IMR-90 (cell line): ENCODE data around the gene LRP1B. TPM values are rescaled to one million over a fixed set of nuclear protein-coding genes. Genes with fewer than 3 reads are reported as not detected.

Experiments used
- ATAC-seq: fragments of 200-7000 bp; cut with Tn5 transposase; 2 replicates; pipeline ENCODE4 v1.9.1; 2020; ENCODE audit warnings: low read depth, mild to moderate bottlenecking, moderate library complexity
- BruUV-seq: library from RNA; stranded (reverse); fragments of 400-500 nt; replicated peaks from 2 replicates; lab custom pipeline; 2021; lab: Mats Ljungman, UMichigan
- CTCF ChIA-PET: fragments of 300-600 bp; formaldehyde crosslinking; extraction: SDS; loops from one replicate; lab custom pipeline; 2021; ENCODE audit warnings: antibody characterized with exemption; lab: Yijun Ruan, JAX
- POLR2A ChIA-PET: fragments of 300-600 bp; sonication (Branson Sonifier 250); formaldehyde crosslinking; loops from one replicate; lab custom pipeline; 2022; ENCODE audit warnings: antibody characterized with exemption; ENCODE audit not compliant: unreplicated experiment; lab: Charles Lee
- DNase-seq: peaks from one replicate; pipeline ENCODE4 v3.0.0; 2013
- H2AFZ ChIP-seq: replicated peaks from 2 replicates; pipeline ENCODE3; 2013; ENCODE audit warnings: low read length, mild to moderate bottlenecking; ENCODE audit not compliant: poor library complexity
- H2AK5ac ChIP-seq: 2 replicates; pipeline ENCODE4 v1.6.1; 2013; ENCODE audit warnings: low read depth, low read length, inconsistent platforms
- H2AK9ac ChIP-seq: replicated peaks from 2 replicates; pipeline ENCODE3; 2013; ENCODE audit warnings: mild to moderate bottlenecking, low read depth, low read length, moderate library complexity; ENCODE audit not compliant: poor library complexity
- H2BK120ac ChIP-seq: 2 replicates; pipeline ENCODE4 v1.6.1; 2013; ENCODE audit warnings: low read depth, low read length, inconsistent platforms
- H2BK15ac ChIP-seq: 3 replicates; pipeline ENCODE4 v1.6.1; 2013; ENCODE audit warnings: low read depth, low read length, inconsistent platforms
- H2BK20ac ChIP-seq: 2 replicates; pipeline ENCODE4 v1.6.1; 2013; ENCODE audit warnings: low read depth, mild to moderate bottlenecking, inconsistent platforms, low read length, moderate library complexity
- H2BK5ac ChIP-seq: 2 replicates; pipeline ENCODE4 v1.6.1; 2013; ENCODE audit warnings: mild to moderate bottlenecking, low read depth, low read length, inconsistent platforms; ENCODE audit not compliant: poor library complexity, severe bottlenecking
- H3K14ac ChIP-seq: replicated peaks from 2 replicates; pipeline ENCODE4 v1.6.1; 2013; ENCODE audit warnings: low read depth, low read length, inconsistent platforms
- H3K18ac ChIP-seq: 2 replicates; pipeline ENCODE4 v1.6.1; 2013; ENCODE audit warnings: low read depth, low read length, control low read depth
- H3K23ac ChIP-seq: 2 replicates; pipeline ENCODE4 v1.6.1; 2013; ENCODE audit warnings: low read depth, low read length, inconsistent platforms
- H3K27ac ChIP-seq: 2 replicates; pipeline ENCODE4 v1.5.1; 2013; ENCODE audit warnings: mild to moderate bottlenecking, control low read depth, low read length; ENCODE audit not compliant: insufficient read depth
- H3K27me3 ChIP-seq: 2 replicates; pipeline ENCODE4 v1.6.1; 2013; ENCODE audit warnings: low read length; ENCODE audit not compliant: control insufficient read depth, insufficient read depth
- H3K36me3 ChIP-seq: 2 replicates; pipeline ENCODE4 v1.6.1; 2013; ENCODE audit warnings: low read length, mixed read lengths; ENCODE audit not compliant: control insufficient read depth, insufficient read depth
- H3K4ac ChIP-seq: 2 replicates; pipeline ENCODE4 v1.6.1; 2013; ENCODE audit warnings: low read depth, low read length, inconsistent platforms
- H3K4me1 ChIP-seq: 2 replicates; pipeline ENCODE4 v1.6.1; 2013; ENCODE audit warnings: low read length, mixed read lengths; ENCODE audit not compliant: control insufficient read depth, insufficient read depth
- H3K4me2 ChIP-seq: 2 replicates; pipeline ENCODE4 v1.6.1; 2013; ENCODE audit warnings: low read depth, mild to moderate bottlenecking, control low read depth, low read length, moderate library complexity
- H3K4me3 ChIP-seq: 2 replicates; pipeline ENCODE4 v1.5.1; 2013; ENCODE audit warnings: low read depth, mild to moderate bottlenecking, control low read depth, low read length, moderate library complexity; ENCODE audit not compliant: insufficient read depth
- H3K56ac ChIP-seq: 2 replicates; pipeline ENCODE4 v1.6.1; 2013; ENCODE audit warnings: low read length, inconsistent platforms; ENCODE audit not compliant: insufficient read depth; ENCODE audit errors: extremely low read depth
- H3K79me1 ChIP-seq, 2 experiments: 2 replicates each; pipeline ENCODE4 v1.6.1; 2013; ENCODE audit warnings: low read length in 2 of 2, inconsistent platforms in 1 of 2, low read depth in 1 of 2
- H3K9ac ChIP-seq: 2 replicates; pipeline ENCODE4 v1.6.1; 2013; ENCODE audit warnings: low read depth, low read length, control low read depth
- H3K9me1 ChIP-seq: 2 replicates; pipeline ENCODE4 v1.6.1; 2013; ENCODE audit warnings: low read length, inconsistent platforms; ENCODE audit not compliant: insufficient read depth
- H3K9me3 ChIP-seq: 2 replicates; pipeline ENCODE4 v1.6.1; 2013; ENCODE audit warnings: low read length; ENCODE audit not compliant: control insufficient read depth, insufficient read depth
- H4K20me1 ChIP-seq: 2 replicates; pipeline ENCODE4 v1.6.1; 2013; ENCODE audit warnings: low read length, inconsistent platforms; ENCODE audit not compliant: insufficient read depth
- H4K5ac ChIP-seq: 2 replicates; pipeline ENCODE4 v1.6.1; 2013; ENCODE audit warnings: mild to moderate bottlenecking, low read depth, low read length, control low read depth
- H4K8ac ChIP-seq, 2 experiments: 2 replicates each; pipeline ENCODE4 v1.6.1; 2013; ENCODE audit warnings: low read depth in 2 of 2, low read length in 2 of 2, control low read depth in 1 of 2, inconsistent platforms in 1 of 2
- H4K91ac ChIP-seq: 2 replicates; pipeline ENCODE4 v1.6.1; 2013; ENCODE audit warnings: low read depth, low read length, inconsistent platforms; ENCODE audit not compliant: insufficient read depth
- BHLHE40 ChIP-seq: fragments of 150-350 bp; IDR thresholded peaks from 2 replicates; pipeline ENCODE4 v1.6.1; 2016; ENCODE audit warnings: mild to moderate bottlenecking, low read depth, low read length
- CEBPB ChIP-seq: IDR thresholded peaks from 2 replicates; pipeline ENCODE4 v1.6.1; 2012; ENCODE audit warnings: low read depth, low read length, improper control_type of control experiment
- CHD1 ChIP-seq: IDR thresholded peaks from 2 replicates; pipeline ENCODE4 v1.6.1; 2012; ENCODE audit warnings: low read depth, low read length, improper control_type of control experiment
- FOS ChIP-seq: fragments of 150-350 bp; IDR thresholded peaks from 2 replicates; pipeline ENCODE4 v1.6.1; 2016; ENCODE audit warnings: low read depth, low read length
- MAFK ChIP-seq: IDR thresholded peaks from 2 replicates; pipeline ENCODE4 v1.6.1; 2012; ENCODE audit warnings: low read depth, low read length, improper control_type of control experiment
- MAZ ChIP-seq: IDR thresholded peaks from 2 replicates; pipeline ENCODE4 v1.6.1; 2012; ENCODE audit warnings: low read depth, mild to moderate bottlenecking, low read length, improper control_type of control experiment, moderate library complexity, borderline replicate concordance
- MXI1 ChIP-seq: IDR thresholded peaks from 2 replicates; pipeline ENCODE4 v1.6.1; 2012; ENCODE audit warnings: low read depth, mild to moderate bottlenecking, low read length, moderate library complexity, borderline replicate concordance
- NFE2L2 ChIP-seq: fragments of 150-350 bp; IDR thresholded peaks from 2 replicates; pipeline ENCODE4 v1.6.1; 2016; ENCODE audit warnings: low read depth, mild to moderate bottlenecking, low read length
- POLR2A ChIP-seq: IDR thresholded peaks from 2 replicates; pipeline ENCODE4 v1.6.1; 2012; ENCODE audit warnings: mild to moderate bottlenecking, low read depth, low read length
- RAD21 ChIP-seq: IDR thresholded peaks from 2 replicates; pipeline ENCODE4 v1.6.1; 2012; ENCODE audit warnings: low read length, improper control_type of control experiment
- RCOR1 ChIP-seq: IDR thresholded peaks from 2 replicates; pipeline ENCODE4 v1.6.1; 2012; ENCODE audit warnings: mild to moderate bottlenecking, low read length, improper control_type of control experiment; ENCODE audit not compliant: insufficient replicate concordance
- RFX5 ChIP-seq: IDR thresholded peaks from 2 replicates; pipeline ENCODE4 v1.8.0; 2012; ENCODE audit warnings: low read depth, mild to moderate bottlenecking, low read length, moderate library complexity
- SMC3 ChIP-seq: fragments of 150-350 bp; IDR thresholded peaks from 2 replicates; pipeline ENCODE4 v1.6.1; 2016; ENCODE audit warnings: low read depth, mild to moderate bottlenecking, antibody characterized with exemption, low read length, moderate library complexity
- WGBS, 2 experiments: methylation state at CpG; one replicate each; pipeline versions ENCODE4 v1.1.5 to v1.1.7; 2013; ENCODE audit warnings: missing lambda C conversion rate in 2 of 2; ENCODE audit not compliant: insufficient read length in 1 of 2; ENCODE audit errors: extremely low coverage in 2 of 2; 5-methylcytosine and 5-hydroxymethylcytosine counted together
- dilution Hi-C: fragments of 300-500 bp; cut with HindIII; formaldehyde crosslinking; loops from one replicate; pipeline ENCODE4 v1.14.3; 2018; ENCODE audit warnings: low sequenced_read_pairs; ENCODE audit not compliant: unreplicated experiment
- in situ Hi-C: fragments of 300-500 bp; cut with MboI; formaldehyde crosslinking; loops from 3 replicates; pipeline ENCODE4 v1.14.3; 2019; ENCODE audit warnings: low sequenced_read_pairs, inconsistent platforms, mixed read lengths
- intact Hi-C: fragments of 100-400 bp; cut with micrococcal nuclease; formaldehyde crosslinking; loops from 2 replicates; pipeline ENCODE4 v1.10.0; 2022
- polyA plus RNA-seq, 3 experiments: library from polyadenylated mRNA; depleted of rRNA; stranded (reverse); fragments of >200 nt; gene quantifications; 2 replicates each; pipeline ENCODE4 v1.2.3, GENCODE V29; 2012; ENCODE audit warnings: low replicate concordance in 1 of 3
- total RNA-seq: library from RNA; depleted of rRNA; stranded (reverse); fragments of >200 nt; gene quantifications from 2 replicates; pipeline ENCODE4 v1.2.3, GENCODE V29; 2012
- TF ChIP-seq, protein P1 (sequence below): fragments of 150-350 bp; IDR thresholded peaks from 2 replicates; pipeline ENCODE4 v1.6.1; 2016; ENCODE audit warnings: low read depth, mild to moderate bottlenecking, low read length, moderate library complexity, borderline replicate concordance
- TF ChIP-seq, protein P2 (sequence below): fragments of 150-350 bp; IDR thresholded peaks from 2 replicates; pipeline ENCODE4 v1.6.1; 2017; ENCODE audit warnings: mild to moderate bottlenecking, antibody characterized with exemption, low read length, low read depth
- TF ChIP-seq, protein P3 (sequence below): conservative IDR thresholded peaks from 2 replicates; pipeline ENCODE4 v1.5.1; 2012; ENCODE audit warnings: mild to moderate bottlenecking, low read depth, low read length, improper control_type of control experiment

Gene LRP1B
- total and polyA plus RNA-seq, 2 of the 4 experiments (the other 2 are of a cell fraction) = under 0.01 to 0.02 TPM

DNA sequence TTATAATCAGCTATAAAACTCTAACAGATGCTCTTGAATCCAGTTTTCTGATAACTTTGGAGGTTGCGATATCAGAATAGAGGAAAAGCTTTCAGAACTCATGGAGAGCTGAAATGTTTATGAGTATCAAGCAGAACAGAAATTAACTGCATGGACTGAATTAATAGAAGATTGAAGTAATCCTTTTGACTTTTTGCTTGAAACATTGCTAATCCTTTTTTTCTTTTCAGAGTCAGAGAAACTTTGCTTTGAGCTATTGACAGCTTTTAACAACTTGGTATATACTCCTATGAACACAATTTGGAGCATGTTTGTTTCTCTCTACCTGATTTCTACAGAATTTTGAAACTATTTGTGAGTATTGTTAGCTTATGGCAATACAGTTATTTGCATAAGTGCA is 1254.8 kb downstream of the LRP1B start:
- no TSS peak for BruUV-seq
- Histone ChIP-seq H3K9me1 (0 out of 2 replicates have a peak, but pooled peaks cover under 1% of the 10 kb centered on the region), H2AK9ac (no peak overlapping the region), H3K4me3 (no peak overlapping the region), H2BK15ac (no peak overlapping the region), H3K56ac (no peak overlapping the region), H3K27ac (no peak overlapping the region), H2AK5ac (no peak overlapping the region), H3K9me3 (peaks cover 3% of the 10 kb centered on the region), H3K79me1 (no peaks in the 10 kb centered on the region), H2BK120ac (no peak overlapping the region), H4K5ac (no peak overlapping the region), H3K9ac (no peak overlapping the region), H3K14ac (no peak overlapping the region), H4K91ac (no peak overlapping the region), H4K8ac (no peak overlapping the region), H3K23ac (no peak overlapping the region), H3K4me2 (no peak overlapping the region), H3K36me3 (no peaks in the 10 kb centered on the region), H2BK20ac (no peak overlapping the region), H4K20me1 (no peaks in the 10 kb centered on the region), H3K27me3 (no peaks in the 10 kb centered on the region), H2BK5ac (no peak overlapping the region), H3K4ac (no peak overlapping the region), H3K18ac (no peak overlapping the region), H2AFZ (no peak overlapping the region), H3K4me1 (no peaks in the 10 kb centered on the region; the same call in 1 of the 2 replicates)
- dilution Hi-C loops = no loop called here
- ChIA-PET POLR2A (no interaction called here), CTCF (no interaction called here)
- DNase-seq = no peak
- intact Hi-C loops = no loop called here
- no peak for ATAC-seq
- no CpG with 5 or more reads among the region's 1 CpG for WGBS, 2 experiments
- in situ Hi-C loops = no loop called here
- no peak for TF ChIP-seq MAFK
- no peak for TF ChIP-seq POLR2A
- no peak for TF ChIP-seq RCOR1
- TF ChIP-seq MXI1 = no peak
- TF ChIP-seq CHD1 = no peak
- TF ChIP-seq CEBPB = no peak
- no peak for TF ChIP-seq NFE2L2
- no peak for TF ChIP-seq FOS
- TF ChIP-seq SMC3 = no peak
- no peak for TF ChIP-seq RFX5
- no peak for TF ChIP-seq MAZ
- TF ChIP-seq, protein P1, sequence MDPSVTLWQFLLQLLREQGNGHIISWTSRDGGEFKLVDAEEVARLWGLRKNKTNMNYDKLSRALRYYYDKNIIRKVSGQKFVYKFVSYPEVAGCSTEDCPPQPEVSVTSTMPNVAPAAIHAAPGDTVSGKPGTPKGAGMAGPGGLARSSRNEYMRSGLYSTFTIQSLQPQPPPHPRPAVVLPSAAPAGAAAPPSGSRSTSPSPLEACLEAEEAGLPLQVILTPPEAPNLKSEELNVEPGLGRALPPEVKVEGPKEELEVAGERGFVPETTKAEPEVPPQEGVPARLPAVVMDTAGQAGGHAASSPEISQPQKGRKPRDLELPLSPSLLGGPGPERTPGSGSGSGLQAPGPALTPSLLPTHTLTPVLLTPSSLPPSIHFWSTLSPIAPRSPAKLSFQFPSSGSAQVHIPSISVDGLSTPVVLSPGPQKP = no peak
- no peak for TF ChIP-seq BHLHE40
- TF ChIP-seq, protein P2, sequence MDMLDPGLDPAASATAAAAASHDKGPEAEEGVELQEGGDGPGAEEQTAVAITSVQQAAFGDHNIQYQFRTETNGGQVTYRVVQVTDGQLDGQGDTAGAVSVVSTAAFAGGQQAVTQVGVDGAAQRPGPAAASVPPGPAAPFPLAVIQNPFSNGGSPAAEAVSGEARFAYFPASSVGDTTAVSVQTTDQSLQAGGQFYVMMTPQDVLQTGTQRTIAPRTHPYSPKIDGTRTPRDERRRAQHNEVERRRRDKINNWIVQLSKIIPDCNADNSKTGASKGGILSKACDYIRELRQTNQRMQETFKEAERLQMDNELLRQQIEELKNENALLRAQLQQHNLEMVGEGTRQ = no peak
- no peak for TF ChIP-seq RAD21
- TF ChIP-seq, protein P3, sequence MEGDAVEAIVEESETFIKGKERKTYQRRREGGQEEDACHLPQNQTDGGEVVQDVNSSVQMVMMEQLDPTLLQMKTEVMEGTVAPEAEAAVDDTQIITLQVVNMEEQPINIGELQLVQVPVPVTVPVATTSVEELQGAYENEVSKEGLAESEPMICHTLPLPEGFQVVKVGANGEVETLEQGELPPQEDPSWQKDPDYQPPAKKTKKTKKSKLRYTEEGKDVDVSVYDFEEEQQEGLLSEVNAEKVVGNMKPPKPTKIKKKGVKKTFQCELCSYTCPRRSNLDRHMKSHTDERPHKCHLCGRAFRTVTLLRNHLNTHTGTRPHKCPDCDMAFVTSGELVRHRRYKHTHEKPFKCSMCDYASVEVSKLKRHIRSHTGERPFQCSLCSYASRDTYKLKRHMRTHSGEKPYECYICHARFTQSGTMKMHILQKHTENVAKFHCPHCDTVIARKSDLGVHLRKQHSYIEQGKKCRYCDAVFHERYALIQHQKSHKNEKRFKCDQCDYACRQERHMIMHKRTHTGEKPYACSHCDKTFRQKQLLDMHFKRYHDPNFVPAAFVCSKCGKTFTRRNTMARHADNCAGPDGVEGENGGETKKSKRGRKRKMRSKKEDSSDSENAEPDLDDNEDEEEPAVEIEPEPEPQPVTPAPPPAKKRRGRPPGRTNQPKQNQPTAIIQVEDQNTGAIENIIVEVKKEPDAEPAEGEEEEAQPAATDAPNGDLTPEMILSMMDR = no peak
